GM13976 (cell line): ENCODE results near the gene PFDN5.

Experiments
- DNase-seq: peaks from one replicate; pipeline ENCODE4 v3.0.0; 2012; ENCODE audit warnings: low spot score
- in situ Hi-C: fragments of 300-500 bp; cut with MboI; formaldehyde crosslinking; loops from one replicate; pipeline ENCODE4 v1.12.0; 2022; ENCODE audit warnings: low sequenced_read_pairs, mixed read lengths, inconsistent platforms; ENCODE audit not compliant: unreplicated experiment
- TF ChIP-seq, protein P1 (sequence below): IDR thresholded peaks from 2 replicates; pipeline ENCODE4 v1.5.1; 2012; ENCODE audit warnings: borderline replicate concordance, mild to moderate bottlenecking; ENCODE audit not compliant: insufficient read depth; ENCODE audit errors: extremely low read depth, missing control alignments, control extremely low read depth

Gene PFDN5

DNA sequence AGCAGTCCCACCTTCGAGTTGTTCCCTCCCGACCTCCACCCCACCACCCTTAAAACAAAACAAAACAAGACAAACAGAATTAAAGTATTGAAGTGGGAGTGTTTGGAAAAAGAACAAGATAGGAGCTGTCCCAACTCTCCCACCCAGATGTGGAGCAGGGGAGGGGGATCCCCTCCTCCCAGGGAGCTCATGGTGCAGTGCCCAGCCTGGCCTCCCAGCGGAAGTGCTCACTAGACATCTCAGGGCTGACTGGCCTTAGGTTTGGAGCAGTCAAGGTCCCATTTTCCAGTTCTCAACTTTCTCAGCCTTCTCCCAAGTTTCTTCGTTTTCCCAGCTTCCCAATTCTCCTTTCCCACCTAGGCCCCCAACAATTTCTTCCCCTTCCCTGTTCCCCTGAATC lies 37.9 kb downstream of the PFDN5 start:
- TF ChIP-seq, protein P1, sequence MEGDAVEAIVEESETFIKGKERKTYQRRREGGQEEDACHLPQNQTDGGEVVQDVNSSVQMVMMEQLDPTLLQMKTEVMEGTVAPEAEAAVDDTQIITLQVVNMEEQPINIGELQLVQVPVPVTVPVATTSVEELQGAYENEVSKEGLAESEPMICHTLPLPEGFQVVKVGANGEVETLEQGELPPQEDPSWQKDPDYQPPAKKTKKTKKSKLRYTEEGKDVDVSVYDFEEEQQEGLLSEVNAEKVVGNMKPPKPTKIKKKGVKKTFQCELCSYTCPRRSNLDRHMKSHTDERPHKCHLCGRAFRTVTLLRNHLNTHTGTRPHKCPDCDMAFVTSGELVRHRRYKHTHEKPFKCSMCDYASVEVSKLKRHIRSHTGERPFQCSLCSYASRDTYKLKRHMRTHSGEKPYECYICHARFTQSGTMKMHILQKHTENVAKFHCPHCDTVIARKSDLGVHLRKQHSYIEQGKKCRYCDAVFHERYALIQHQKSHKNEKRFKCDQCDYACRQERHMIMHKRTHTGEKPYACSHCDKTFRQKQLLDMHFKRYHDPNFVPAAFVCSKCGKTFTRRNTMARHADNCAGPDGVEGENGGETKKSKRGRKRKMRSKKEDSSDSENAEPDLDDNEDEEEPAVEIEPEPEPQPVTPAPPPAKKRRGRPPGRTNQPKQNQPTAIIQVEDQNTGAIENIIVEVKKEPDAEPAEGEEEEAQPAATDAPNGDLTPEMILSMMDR = no peak
- no peak for DNase-seq
- in situ Hi-C loops = no loop called here

DNA sequence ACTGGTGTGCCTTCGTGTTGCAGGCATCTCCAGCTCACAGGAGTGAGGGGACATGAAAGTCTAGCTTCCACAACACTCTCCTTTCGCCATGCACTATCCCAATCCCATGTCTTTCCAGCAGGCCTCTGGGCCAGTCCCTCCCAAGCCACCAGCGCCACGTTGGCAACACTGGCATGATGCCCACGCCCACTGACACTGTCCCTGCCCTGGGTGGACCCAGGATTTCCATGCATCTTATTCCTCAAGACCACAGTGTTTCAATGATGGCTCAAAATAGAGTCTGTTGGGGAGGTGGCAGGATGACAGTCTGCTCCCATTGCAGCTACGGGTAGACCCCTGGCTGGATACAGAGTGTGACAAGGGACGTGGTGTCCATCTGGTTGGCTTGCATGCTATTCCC lies 38.5 kb downstream of the PFDN5 start:
- no peak for DNase-seq
- TF ChIP-seq, protein P1 = no peak
- in situ Hi-C loops = no loop called here

DNA sequence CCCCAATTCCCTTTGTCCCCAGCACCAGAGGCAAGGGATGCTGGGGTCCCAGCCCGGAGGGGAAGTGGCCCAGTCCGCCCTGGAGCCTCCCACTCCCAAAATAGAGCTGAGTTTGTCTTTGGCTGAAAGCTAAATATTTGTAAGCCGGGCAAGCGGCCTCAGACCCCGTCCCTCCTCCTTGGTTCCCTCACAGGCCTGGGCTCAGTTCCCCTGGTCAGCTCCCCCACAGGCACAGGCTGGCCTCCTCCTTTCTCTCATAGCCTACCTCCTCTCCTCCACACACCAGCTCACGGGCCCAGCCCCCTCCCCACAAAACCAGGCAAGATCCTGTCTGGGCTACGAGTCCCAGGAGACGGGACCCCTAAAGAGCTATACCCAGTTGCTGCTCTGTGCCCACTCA lies 39.5 kb downstream of the PFDN5 start:
- in situ Hi-C loops = no loop called here
- no peak for DNase-seq

DNA sequence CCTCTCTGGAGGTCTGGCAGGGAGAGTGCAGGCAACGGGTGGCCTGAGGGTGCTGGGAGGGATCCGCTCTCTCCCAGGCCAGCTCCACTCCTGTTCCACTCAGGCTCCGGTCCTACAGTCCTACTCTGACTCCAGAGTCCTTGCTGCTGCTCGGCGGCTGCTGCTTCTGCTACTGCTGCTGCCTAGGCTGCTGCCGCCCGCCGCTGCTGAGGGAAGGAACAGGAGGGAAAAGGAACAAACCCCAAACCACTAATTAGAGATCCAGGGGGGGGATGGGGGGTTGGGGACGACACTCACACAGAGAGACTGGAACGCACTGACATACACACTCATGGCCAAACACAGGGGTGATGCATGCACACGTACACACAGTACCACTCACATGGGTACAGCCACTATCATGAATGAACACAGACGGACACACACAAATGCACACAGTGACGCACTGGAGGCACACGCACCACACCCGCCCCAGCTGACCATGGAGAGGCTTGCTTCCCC lies 40.9 kb downstream of the PFDN5 start, which contains the start of gene SP7:
SP7 (minus strand) TSS at position 174 of the 501 bp plus-strand sequence. CDS start 708 bp downstream, outside the sequence.
- no peak for DNase-seq
- in situ Hi-C loops = no loop called here

More for the DNA sequence above, 39.5 kb downstream of the PFDN5 start:
- TF ChIP-seq, protein P1 = no peak

DNA sequence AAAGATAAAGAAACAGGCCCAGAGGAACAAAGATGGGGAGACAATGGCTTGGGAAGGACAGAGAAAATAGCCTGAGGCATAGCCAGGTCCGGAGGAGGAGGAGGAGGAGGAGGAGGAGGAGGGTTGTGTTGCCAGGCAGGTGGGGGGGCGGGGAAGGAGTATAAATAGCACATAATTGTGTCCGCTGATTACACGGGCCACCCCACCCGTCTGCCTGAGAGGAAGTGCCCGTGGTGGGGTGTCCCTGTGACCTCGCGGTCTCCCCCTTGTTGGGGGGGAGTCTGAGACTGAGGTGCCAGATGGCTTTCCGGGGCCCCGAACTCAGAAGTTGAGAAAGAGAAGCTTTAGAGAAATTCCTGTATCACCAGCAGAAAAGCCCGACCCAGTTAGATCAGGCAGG lies 42.7 kb downstream of the PFDN5 start:
- in situ Hi-C loops = no loop called here
- DNase-seq = no peak
- TF ChIP-seq, protein P1 = no peak

More for the DNA sequence above, 40.9 kb downstream of the PFDN5 start, which contains the start of gene SP7:
- TF ChIP-seq, protein P1 = no peak

DNA sequence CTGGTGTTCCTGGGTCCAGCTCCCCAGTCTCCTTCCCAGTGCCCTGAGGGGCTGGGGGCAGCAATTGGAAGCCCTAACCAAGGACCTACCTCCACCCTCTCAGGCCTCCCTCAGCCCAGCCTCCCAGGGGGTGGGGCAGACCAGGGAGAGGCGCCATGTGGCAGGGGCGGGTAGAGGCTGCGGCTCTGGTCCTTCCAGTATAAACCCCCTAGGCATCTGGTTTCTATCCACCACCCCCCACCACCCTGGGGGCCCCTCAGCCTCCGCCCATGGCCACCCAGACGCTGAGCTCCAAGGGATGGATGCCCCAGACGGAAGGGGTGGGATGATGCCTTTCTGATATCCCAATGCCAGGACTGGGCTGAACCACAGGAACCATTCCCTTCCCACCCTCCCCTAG lies 43.6 kb downstream of the PFDN5 start:
- TF ChIP-seq, protein P1 = no peak
- in situ Hi-C loops = no loop called here
- DNase-seq = no peak

DNA sequence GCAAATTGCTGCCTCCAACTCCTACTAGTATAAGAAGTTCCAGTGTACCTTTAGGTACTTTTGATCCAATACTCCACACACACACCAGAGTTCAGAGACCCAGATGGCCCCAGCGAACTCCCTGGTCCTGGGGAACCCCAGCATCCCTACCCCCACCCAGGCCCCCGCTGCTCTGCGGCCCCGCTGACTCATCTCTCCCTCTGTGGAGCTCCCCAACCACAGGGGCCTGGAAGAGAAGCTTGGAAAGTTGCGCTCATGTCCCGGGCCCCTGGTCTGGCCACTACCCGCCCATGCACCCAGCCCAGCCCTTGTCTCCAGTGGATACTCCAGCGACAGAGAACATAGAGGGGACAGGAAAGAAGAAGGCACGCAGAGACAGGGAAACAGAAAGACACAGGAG lies 45.1 kb downstream of the PFDN5 start:
- TF ChIP-seq, protein P1 = no peak
- in situ Hi-C loops = no loop called here
- DNase-seq = no peak
